ENCODE results near the gene PRPH. TPM values are rescaled to one million over a fixed set of nuclear protein-coding genes. Genes with fewer than 3 reads are reported as not detected.

The PRPH gene
- total and polyA plus RNA-seq, 2 of the 13 experiments (the other 11 are each of a cell fraction or from before 2014, with no cell fraction given), result 0.12 TPM; not detected in 1

DNA sequence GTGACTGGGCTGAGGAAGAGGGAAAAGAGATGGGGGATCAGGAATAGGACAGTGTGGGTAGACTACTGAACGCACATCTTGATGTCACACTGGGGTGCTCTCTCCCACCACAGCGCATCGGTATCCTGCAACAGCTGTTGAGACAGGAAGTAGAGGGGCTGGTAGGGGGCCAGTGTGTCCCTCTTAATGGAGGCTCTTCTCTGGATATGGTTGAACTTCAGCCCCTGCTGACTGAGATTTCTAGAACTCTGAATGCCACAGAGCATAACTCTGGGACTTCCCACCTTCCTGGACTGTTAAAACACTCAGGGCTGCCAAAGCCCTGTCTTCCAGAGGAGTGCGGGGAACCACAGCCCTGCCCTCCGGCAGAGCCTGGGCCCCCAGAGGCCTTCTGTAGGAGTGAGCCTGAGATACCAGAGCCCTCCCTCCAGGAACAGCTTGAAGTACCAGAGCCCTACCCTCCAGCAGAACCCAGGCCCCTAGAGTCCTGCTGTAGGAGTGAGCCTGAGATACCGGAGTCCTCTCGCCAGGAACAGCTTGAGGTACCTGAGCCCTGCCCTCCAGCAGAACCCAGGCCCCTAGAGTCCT lies 35.2 kb downstream of the PRPH start:
- Histone ChIP-seq H3K4me2 (ENCODE audit: low read depth, low read length) (no peak overlapping the region), H3K9ac (ENCODE audit: insufficient read depth, low read depth, low read length) (no peak overlapping the region), H2AFZ (ENCODE audit: low read length) (no peak overlapping the region), H3K4me1 (ENCODE audit: insufficient read depth, low read length) (peaks cover 18% of the 10 kb centered on the region), H3K9me3 (ENCODE audit: low read length) (no peaks in the 10 kb centered on the region), H3K79me2 (ENCODE audit: insufficient read depth, low read length) (no peaks in the 10 kb centered on the region), H3K27me3 (ENCODE audit: control insufficient read depth in 1 of 2, insufficient read depth in 2 of 2, low read length in 2 of 2) (peaks cover 0 to under 1% of the 10 kb centered on the region in 2 experiments; a peak in 2 of 5 replicates), H3K4me3 (replicated peaks in 1 of 3; ENCODE audit: insufficient read depth in 1 of 3, low read depth in 2 of 3, low read length in 3 of 3) (no peak overlapping the region), H3K36me3 (replicated peaks in 1 of 2; ENCODE audit: control insufficient read depth in 1 of 2, insufficient read depth in 2 of 2, low read length in 2 of 2) (peaks cover 16 to 43% of the 10 kb centered on the region in 2 experiments), H4K20me1 (ENCODE audit: insufficient read depth, low read length) (no peaks in the 10 kb centered on the region), H3K27ac (ENCODE audit: extremely low read length, insufficient read depth, low read length) (no peak overlapping the region)
- DNase-seq (ENCODE audit: low spot score), result no peak
- no peak for FAIRE-seq
- intact Hi-C loops (cut with micrococcal nuclease; ENCODE audit: unreplicated experiment) (no loop called here), in situ Hi-C loops (cut with HindIII; ENCODE audit: extremely low pct_ligation_motif_present, low pct_unique_long_range_greater_than_20kb) (no loop called here)
- CTCF ChIA-PET (ENCODE audit: low intra/inter-chr PET ratio, low total read pairs), result no interaction called here
- ATAC-seq, result no peak
- WGBS (ENCODE audit: low lambda C conversion rate), result 100% methylated on average over 3 of the region's 7 CpGs
- BruUV-seq (replicated peaks), result no TSS peak
- POLR2A ChIA-PET, result no interaction called here
- TF ChIP-seq ZNF138 (CRISPR knock-in tag; IDR thresholded peaks at IDR 0.05; ENCODE audit: low read depth), result no peak
- no peak for TF ChIP-seq SMC3 (IDR thresholded peaks at IDR 0.05; ENCODE audit: low read length)
- TF ChIP-seq, protein P1, sequence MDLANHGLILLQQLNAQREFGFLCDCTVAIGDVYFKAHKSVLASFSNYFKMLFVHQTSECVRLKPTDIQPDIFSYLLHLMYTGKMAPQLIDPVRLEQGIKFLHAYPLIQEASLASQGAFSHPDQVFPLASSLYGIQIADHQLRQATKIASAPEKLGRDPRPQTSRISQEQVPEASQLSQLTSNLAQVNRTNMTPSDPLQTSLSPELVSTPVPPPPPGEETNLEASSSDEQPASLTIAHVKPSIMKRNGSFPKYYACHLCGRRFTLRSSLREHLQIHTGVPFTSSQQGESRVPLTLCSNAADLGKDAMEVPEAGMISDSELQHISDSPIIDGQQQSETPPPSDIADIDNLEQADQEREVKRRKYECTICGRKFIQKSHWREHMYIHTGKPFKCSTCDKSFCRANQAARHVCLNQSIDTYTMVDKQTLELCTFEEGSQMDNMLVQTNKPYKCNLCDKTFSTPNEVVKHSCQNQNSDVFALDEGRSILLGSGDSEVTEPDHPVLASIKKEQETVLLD (CRISPR knock-in tag; IDR thresholded peaks at IDR 0.05; ENCODE audit: low read depth), result no peak
- no peak for TF ChIP-seq POLR2A (IDR thresholded peaks at IDR 0.05; ENCODE audit: insufficient read depth in 1 of 2, low read depth in 2 of 2, low read length in 2 of 2)
- TF ChIP-seq, protein P2, sequence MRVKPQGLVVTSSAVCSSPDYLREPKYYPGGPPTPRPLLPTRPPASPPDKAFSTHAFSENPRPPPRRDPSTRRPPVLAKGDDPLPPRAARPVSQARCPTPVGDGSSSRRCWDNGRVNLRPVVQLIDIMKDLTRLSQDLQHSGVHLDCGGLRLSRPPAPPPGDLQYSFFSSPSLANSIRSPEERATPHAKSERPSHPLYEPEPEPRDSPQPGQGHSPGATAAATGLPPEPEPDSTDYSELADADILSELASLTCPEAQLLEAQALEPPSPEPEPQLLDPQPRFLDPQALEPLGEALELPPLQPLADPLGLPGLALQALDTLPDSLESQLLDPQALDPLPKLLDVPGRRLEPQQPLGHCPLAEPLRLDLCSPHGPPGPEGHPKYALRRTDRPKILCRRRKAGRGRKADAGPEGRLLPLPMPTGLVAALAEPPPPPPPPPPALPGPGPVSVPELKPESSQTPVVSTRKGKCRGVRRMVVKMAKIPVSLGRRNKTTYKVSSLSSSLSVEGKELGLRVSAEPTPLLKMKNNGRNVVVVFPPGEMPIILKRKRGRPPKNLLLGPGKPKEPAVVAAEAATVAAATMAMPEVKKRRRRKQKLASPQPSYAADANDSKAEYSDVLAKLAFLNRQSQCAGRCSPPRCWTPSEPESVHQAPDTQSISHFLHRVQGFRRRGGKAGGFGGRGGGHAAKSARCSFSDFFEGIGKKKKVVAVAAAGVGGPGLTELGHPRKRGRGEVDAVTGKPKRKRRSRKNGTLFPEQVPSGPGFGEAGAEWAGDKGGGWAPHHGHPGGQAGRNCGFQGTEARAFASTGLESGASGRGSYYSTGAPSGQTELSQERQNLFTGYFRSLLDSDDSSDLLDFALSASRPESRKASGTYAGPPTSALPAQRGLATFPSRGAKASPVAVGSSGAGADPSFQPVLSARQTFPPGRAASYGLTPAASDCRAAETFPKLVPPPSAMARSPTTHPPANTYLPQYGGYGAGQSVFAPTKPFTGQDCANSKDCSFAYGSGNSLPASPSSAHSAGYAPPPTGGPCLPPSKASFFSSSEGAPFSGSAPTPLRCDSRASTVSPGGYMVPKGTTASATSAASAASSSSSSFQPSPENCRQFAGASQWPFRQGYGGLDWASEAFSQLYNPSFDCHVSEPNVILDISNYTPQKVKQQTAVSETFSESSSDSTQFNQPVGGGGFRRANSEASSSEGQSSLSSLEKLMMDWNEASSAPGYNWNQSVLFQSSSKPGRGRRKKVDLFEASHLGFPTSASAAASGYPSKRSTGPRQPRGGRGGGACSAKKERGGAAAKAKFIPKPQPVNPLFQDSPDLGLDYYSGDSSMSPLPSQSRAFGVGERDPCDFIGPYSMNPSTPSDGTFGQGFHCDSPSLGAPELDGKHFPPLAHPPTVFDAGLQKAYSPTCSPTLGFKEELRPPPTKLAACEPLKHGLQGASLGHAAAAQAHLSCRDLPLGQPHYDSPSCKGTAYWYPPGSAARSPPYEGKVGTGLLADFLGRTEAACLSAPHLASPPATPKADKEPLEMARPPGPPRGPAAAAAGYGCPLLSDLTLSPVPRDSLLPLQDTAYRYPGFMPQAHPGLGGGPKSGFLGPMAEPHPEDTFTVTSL (CRISPR knock-in tag; IDR thresholded peaks at IDR 0.05; ENCODE audit: borderline replicate concordance), result no peak
- no peak for TF ChIP-seq ZNF713 (CRISPR knock-in tag; IDR thresholded peaks at IDR 0.05)
- TF ChIP-seq NCOA1 (CRISPR knock-in tag; IDR thresholded peaks at IDR 0.05), result no peak
- TF ChIP-seq FOXJ3 (CRISPR knock-in tag; IDR thresholded peaks at IDR 0.05; ENCODE audit: borderline replicate concordance), result no peak
- no peak for TF ChIP-seq ZNF136 (CRISPR knock-in tag; IDR thresholded peaks at IDR 0.05; ENCODE audit: low read depth)
- no peak for TF ChIP-seq MAF1 (CRISPR knock-in tag; IDR thresholded peaks at IDR 0.05; ENCODE audit: borderline replicate concordance)
- no peak for TF ChIP-seq BRD4 (CRISPR knock-in tag; IDR thresholded peaks at IDR 0.05)
- TF ChIP-seq ZNF337 (CRISPR knock-in tag; IDR thresholded peaks at IDR 0.05; ENCODE audit: borderline replicate concordance, low read depth), result no peak
- no peak for TF ChIP-seq SUZ12 (IDR thresholded peaks at IDR 0.05; ENCODE audit: low read depth, low read length)
- TF ChIP-seq, protein P3, sequence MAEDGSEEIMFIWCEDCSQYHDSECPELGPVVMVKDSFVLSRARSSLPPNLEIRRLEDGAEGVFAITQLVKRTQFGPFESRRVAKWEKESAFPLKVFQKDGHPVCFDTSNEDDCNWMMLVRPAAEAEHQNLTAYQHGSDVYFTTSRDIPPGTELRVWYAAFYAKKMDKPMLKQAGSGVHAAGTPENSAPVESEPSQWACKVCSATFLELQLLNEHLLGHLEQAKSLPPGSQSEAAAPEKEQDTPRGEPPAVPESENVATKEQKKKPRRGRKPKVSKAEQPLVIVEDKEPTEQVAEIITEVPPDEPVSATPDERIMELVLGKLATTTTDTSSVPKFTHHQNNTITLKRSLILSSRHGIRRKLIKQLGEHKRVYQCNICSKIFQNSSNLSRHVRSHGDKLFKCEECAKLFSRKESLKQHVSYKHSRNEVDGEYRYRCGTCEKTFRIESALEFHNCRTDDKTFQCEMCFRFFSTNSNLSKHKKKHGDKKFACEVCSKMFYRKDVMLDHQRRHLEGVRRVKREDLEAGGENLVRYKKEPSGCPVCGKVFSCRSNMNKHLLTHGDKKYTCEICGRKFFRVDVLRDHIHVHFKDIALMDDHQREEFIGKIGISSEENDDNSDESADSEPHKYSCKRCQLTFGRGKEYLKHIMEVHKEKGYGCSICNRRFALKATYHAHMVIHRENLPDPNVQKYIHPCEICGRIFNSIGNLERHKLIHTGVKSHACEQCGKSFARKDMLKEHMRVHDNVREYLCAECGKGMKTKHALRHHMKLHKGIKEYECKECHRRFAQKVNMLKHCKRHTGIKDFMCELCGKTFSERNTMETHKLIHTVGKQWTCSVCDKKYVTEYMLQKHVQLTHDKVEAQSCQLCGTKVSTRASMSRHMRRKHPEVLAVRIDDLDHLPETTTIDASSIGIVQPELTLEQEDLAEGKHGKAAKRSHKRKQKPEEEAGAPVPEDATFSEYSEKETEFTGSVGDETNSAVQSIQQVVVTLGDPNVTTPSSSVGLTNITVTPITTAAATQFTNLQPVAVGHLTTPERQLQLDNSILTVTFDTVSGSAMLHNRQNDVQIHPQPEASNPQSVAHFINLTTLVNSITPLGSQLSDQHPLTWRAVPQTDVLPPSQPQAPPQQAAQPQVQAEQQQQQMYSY (CRISPR knock-in tag; IDR thresholded peaks at IDR 0.05), result no peak
- no peak for TF ChIP-seq RARA (CRISPR knock-in tag; IDR thresholded peaks at IDR 0.05)

Data from HepG2 (cell line).